Measurements from ENCODE around the gene METTL15.
"Not testable (repeated sequence)": the region's sequence is repeated elsewhere in the genome, so short reads cannot be mapped to it uniquely, and the experiment has no call there.

Gene METTL15

GRCh38 chr11:28223577-28223976 is 115.4 kb downstream of the METTL15 start:
- no peak for DNase-seq

DNA sequence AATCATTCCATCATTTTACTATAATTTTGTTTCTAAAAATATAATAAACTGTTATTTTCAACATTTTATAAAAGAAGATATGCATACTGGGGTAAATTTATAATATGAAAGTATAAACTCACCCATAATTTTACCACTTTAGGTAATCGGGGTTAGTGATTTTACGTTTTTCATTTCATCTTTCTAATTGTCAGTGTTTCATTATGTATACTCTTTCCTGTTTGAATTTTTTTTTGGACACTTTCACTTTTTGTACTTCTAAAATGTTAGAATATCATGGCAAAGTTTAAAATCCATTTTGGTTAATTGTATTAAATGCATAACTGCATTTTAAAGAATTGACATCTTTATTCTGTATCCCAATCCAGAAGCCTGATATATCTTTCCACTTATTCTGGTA is 115.8 kb downstream of the METTL15 start:
- no peak for DNase-seq

DNA sequence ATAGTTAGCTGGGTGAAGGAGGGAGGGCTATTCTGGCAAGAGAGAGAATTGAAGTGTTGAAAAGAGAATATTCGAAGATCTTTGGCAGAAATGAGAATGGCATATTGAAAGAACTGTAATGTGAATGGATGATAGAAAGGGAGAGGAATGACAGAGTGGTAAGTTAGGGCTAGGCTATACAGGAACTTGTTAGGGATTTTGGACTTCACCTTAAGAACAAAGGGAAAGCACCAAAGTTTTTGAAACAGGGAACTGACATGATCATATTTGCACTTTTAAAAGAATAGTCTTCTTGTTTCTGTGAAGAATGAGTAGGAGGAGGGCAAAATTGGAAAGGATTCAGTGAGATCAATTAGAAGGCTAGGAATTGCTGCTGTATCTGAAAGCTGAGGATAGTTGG is 119.3 kb downstream of the METTL15 start:
- DNase-seq, result no peak

- no peak for DNase-seq
Observed at GRCh38 chr11:28228196-28228895, 120.2 kb downstream of the METTL15 start.

DNA sequence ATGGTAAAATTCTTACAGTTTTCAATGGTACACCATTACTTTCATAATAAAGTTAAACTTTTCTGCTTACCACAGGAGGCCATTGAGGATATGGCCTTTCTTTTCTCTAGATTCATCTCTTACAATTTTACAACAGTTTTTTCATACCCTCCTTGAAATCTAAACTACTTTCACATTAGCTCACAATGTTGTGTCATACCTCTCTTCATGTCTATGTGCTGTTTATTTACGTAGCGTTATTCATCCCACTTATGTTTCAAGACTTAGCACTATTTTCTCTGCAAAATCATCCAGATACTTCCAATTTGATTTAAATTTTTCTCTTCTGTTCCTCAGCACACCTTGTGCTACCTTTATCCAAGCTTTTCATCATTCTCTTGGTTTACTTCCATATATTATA is 123.3 kb downstream of the METTL15 start:
- no peak for DNase-seq

- no peak for DNase-seq
Observed at GRCh38 chr11:28232649-28233048, 124.5 kb downstream of the METTL15 start.

- DNase-seq, result no peak
Observed at GRCh38 chr11:28241760-28242159, 133.6 kb downstream of the METTL15 start.

DNA sequence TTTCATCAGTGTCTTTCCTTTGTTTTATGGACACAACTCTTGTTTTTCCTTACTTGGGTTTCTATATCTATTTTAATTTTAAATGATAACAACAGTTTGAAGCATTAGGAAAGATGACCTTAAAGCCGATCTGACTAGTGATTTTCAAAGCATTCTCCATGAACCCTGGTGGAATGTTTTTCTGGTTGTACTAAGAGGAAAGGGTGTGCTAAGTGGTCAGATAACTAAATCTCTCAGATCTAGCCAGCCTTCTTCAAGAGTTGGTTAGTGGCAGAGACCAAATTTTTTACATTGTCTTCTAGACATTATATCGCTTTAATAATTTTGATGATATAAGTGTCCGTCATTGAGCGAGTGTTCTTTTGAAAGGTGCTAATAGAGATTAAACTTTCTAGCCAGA is 134.4 kb downstream of the METTL15 start:
- DNase-seq, result no peak

DNA sequence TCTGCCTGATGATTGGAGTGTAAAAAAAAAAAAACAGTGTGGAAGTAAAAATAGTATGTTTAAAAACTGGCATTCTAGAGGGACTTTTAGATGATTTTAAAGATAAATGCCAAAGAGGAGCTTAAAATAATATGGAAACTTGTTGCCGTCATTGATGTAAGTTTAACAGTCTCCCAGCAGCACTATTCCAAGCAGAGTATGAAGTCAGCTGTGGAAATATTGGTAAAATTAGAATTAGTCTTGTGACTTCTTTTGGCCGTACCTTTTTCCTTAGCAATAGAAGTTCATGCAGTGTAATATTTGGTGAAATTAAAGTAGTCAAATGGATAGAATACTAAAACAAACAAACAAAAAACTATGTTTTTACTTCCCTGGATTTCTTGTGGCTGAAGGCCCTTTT is 134.9 kb downstream of the METTL15 start:
- no peak for DNase-seq

DNA sequence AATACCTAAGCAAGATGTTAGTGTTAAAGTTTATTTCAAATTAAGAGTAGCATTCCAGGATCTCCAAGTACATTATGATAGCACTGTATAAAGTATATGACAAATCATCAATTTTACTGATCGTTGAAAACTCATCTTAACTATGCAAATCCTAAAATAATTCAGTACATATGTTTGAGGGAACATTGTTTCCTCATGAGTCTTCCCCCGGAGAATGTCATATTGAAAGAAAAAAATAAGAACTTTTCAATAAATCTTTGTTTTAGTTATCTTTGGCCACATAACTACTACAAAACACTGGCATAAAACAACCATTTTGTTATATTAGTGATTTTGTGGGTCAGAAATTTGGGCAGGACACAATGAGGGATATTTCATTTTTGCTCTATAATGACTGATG is 135.4 kb downstream of the METTL15 start:
- no peak for DNase-seq

- no peak for DNase-seq
Observed at GRCh38 chr11:28245131-28245530, 136.9 kb downstream of the METTL15 start.

GRCh38 chr11:28250192-28250591 is 142.0 kb downstream of the METTL15 start:
- DNase-seq, result no peak

GRCh38 chr11:28251257-28251656 is 143.1 kb downstream of the METTL15 start:
- DNase-seq, result no peak

GRCh38 chr11:28257761-28258160 is 149.6 kb downstream of the METTL15 start:
- no peak for DNase-seq

- no peak for DNase-seq
Observed at GRCh38 chr11:28259177-28259843, 151.1 kb downstream of the METTL15 start.

DNA sequence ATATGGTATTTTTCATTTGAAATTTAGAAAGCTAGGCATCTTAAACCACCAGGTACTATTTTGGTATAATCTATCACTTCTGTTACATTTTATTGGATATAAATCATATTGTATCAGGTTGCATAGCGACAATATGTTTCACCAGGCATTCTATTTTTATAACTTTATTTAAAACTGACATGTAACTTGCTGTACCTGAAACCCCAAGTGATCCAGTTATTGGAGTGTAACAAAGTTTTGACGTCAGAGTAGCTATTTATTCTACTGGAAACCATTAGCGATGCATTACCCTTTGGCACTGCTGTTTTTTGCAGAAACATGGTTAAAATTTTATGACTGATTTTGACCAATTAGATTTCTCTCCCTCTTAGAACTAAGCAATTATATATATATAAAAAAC is 160.7 kb downstream of the METTL15 start:
- DNase-seq, result no peak

DNA sequence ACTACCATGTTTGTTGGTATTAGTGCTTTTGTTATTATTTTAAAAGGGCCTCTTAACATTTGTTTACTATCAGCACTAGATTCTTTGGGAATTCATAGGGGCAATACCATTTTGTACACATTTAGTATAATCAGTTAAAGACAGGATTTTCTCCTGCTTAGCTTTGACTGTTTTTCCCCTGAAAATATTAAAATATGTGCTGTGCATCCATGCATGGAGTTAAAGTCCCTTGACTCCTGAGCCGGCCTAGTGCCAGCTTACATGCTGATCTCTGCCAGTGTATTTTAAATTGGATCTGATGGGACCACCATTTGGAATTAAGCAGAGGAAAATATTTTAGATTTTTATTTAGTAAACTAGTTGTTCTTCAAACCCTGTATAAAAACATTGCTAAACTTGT is 161.4 kb downstream of the METTL15 start:
- no peak for DNase-seq

DNA sequence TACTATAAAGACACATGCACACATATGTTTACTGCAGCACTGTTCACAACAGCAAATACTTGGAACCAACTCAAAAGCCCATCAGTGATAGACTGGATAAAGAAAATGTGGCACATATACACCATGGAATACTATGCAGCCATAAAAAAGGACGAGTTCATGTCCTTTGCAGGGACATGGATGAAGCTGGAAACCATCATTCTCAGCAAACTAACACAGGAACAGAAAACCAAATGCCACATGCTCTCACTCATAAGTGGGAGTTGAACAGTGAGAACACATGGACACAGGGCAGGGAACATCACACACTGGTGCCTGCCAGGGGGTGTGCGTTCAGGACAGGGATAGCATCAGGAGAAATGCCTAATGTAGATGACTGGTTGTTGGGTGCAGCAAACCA is 164.1 kb downstream of the METTL15 start:
- not testable (repeated sequence) for DNase-seq

DNA sequence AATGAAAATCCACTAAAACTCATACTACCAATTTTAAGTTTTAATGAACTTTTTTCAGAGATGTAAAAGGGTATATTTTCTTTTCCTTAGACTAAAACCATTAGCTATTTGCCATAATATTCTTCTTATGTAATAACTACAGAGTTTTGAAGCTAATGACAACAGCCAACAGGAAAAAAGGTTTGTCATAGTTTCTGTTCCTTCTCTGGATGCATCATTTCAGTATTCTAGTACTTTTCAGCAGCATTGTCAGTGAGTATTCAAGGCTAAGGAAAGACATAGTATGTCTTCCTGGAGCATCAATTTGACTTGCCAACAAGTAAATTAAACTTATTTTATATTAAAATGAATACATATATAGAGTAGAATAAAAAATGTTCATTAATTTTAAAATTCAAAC is 166.0 kb downstream of the METTL15 start:
- no peak for DNase-seq

- no peak for DNase-seq
Observed at GRCh38 chr11:28284196-28284595, 176.0 kb downstream of the METTL15 start.

DNA sequence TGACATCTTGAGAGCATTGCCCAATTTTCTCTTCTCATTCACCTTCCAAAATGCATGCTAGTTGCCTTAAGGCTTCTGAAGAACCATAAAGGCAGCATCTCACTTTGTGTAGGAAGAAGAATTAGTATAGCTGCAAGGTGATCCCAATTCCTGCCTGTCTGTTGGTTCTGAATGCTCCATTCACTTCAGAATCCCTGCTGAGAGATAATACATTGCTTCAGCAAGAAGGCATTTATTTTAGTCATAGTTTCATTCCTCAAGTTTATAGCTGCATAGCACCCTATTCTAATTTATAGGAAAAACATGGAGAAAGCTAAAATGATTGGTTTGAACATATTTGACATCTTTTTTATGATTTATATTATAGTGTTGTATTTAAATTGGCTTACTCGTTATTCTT is 181.3 kb downstream of the METTL15 start:
- no peak for DNase-seq

GRCh38 chr11:28290995-28291394 is 182.8 kb downstream of the METTL15 start:
- not testable (repeated sequence) for DNase-seq

DNA sequence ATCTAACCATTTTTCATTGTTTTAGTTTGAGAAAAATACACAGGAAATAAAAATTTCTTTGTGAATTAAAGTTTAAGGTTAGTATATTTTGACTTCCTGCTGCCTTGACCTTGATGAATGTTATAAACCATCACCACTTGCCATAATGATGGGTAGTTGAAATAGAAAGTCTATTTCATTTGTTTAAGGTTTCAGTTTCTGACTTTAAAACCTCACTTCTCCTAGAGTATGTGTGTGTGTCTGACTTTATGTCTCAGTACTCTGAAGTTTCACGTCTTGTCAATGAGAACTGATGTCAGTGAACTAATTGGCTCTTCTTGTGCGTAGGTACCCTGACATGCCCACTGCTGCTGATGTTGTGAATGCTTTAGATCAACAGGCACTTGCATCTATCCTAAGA is 188.2 kb downstream of the METTL15 start:
- DNase-seq, result no peak

DNA sequence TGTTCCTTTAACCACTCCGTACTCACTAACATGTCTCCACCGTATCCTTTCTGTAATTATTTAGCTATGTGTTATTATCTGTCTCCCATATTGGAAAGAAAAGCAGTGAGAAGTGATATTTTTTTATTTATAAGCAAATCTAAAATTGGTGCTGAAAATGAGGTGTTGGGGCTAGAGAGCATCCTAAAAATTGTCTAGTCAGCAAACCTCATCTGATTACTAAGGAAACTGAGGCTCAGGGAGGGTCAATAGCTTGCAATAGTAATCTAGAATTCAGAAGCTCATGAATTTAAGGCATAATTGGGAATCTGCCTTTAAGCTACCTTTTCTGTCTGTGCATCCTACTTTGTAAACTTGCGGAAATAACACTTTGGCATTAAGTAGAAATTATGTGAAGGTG is 190.0 kb downstream of the METTL15 start:
- no peak for DNase-seq
